ENCODE data around the gene AGR3.

Gene AGR3

DNA sequence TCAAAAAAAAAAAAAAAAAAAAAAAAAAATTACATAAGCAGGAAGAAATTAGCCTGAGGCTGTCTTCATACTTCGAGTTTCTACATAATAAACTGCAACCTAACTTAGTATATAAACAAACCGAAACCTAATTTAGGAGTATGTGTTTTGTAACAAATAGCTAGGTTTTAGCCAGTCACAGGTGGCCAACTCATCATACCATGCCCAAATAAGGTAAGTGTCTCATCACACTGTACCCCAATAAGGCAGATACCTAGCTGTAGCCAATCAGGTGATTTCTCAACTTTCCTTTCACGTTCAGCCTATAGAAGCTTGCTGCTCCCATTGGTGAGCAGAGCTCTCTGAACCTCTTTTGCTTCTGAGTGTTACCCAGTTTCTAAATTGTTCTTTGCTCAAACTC, 63.1 kb downstream of the AGR3 start:
- no peak for DNase-seq

DNA sequence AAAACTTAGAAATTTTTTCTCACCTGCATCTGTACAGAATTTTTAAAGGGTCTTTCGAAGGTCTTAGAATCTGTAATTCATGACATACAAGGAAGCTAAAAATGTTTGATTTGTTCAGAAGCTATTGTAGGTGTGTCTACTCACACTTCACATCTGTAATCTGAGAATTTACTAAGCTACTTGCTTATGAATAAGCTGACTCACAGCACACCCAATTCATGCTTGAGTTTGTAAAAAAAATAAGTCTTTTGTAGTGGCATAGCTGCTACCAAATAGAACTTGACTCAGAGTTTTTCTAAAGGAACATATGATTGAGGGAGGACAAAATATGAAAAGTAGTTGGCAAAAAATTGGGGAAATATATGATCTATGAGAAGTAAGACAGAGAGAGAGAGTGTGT, 64.2 kb downstream of the AGR3 start:
- no peak for DNase-seq

DNA sequence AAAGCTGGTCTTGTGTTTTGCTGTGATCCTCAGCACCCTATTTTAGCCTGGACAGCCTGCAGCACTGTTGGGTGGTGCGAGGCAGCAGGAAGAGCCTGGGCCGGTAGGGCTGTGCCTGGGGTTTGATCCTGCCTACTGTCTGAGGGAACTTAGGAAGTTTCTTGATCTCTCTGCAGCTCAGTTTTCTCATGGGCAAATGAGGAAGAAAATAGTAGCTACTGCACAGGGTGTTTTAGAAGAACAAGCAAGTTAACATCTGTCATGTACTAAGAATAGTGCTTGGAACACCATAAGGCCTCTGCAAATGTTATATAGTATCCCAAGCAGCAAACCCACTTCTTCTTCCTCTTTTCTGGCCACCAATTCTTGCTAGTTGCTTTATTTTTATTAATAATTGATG, 65.0 kb downstream of the AGR3 start:
- DNase-seq, result no peak

- no peak for DNase-seq
These were observed 66.8 kb downstream of the AGR3 start for GRCh38 chr7:16815001-16815400.

GRCh38 chr7:16813232-16813616, 68.6 kb downstream of the AGR3 start:
- DNase-seq, result no peak

- no peak for DNase-seq
These were observed 69.1 kb downstream of the AGR3 start for GRCh38 chr7:16812542-16813231.

DNA sequence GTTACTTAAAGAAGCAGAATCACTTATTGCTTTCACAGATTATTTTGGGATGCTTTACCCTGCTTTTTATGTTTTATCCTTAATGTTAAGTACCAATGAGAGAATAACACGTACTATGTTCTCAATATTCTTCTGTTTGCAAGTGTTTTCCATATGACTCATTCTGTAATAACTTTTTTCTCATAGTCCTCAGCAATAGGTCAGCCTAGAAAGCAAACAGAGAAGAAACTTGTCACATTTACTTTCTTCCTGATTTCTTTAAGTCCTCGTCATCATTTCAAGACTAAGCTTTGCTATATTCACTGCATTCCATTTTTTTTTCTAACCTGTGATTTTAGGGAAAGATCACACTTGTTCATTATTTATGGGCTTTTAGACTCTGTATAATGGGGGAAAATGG, 70.2 kb downstream of the AGR3 start:
- DNase-seq, result no peak

GRCh38 chr7:16810573-16810972, 71.2 kb downstream of the AGR3 start:
- DNase-seq, result no peak

DNA sequence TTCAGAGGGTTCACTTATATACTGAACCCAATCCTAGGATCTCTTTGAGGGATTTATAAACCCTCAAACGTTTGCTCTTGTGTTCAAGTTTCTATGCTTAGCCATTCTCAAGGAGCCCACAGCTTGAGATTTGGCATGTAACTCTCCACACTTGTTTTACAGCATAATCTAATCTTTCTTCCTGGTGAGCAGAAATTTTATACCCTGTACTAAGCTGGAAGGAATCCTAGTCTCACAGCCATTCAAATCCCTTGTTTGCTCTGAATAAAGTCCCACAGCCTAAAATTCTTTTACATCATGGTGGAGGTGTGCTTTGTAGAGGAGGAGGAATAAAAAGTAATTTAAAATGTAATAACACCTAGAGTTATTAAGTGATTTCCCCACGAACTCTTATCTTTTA, 71.7 kb downstream of the AGR3 start:
- DNase-seq, result no peak
